T-helper 2 cell (primary cell): Measurements from ENCODE around the gene PIK3IP1.
"Not testable (repeated sequence)": the region's sequence is repeated elsewhere in the genome, so short reads cannot be mapped to it uniquely, and the experiment has no call there.

Experiments
- DNase-seq, 5 experiments: peaks; one replicate each; pipeline versions ENCODE4 v3.0.0 to v3.0.0-alpha.2; 2012 to 2022
- total RNA-seq, 2 donors: gene quantifications; one replicate each; lab custom pipeline; 2026; lab: John Stamatoyannopoulos, UW

Gene PIK3IP1
- total RNA-seq: 706 to 823 reads per million in 2 donors

GRCh38 chr22:31292236-31292989 is at the start of gene PIK3IP1:
TSS of gene PIK3IP1 (minus strand) at chr22:31292488. CDS start at chr22:31292344, 144 bp downstream.
- peak; percentile 56 to 94 (median 76) for DNase-seq

- no peak for DNase-seq
Observed at GRCh38 chr22:31341386-31342088, 49.2 kb upstream of the PIK3IP1 start.

GRCh38 chr22:31340765-31341247 is 48.5 kb upstream of the PIK3IP1 start:
- no peak for DNase-seq

GRCh38 chr22:31340360-31340759 is 48.1 kb upstream of the PIK3IP1 start:
- DNase-seq: no peak

GRCh38 chr22:31339148-31339832 is 47.0 kb upstream of the PIK3IP1 start:
- no peak for DNase-seq

GRCh38 chr22:31337178-31337577 is 44.9 kb upstream of the PIK3IP1 start:
- no peak for DNase-seq

GRCh38 chr22:31334329-31334728 is 42.0 kb upstream of the PIK3IP1 start:
- no peak for DNase-seq

GRCh38 chr22:31333641-31334040 is 41.4 kb upstream of the PIK3IP1 start:
- DNase-seq: no peak

GRCh38 chr22:31332886-31333285 is 40.6 kb upstream of the PIK3IP1 start:
- no peak for DNase-seq

GRCh38 chr22:31332010-31332409 is 39.7 kb upstream of the PIK3IP1 start:
- DNase-seq: no peak

- DNase-seq: peak in 1 of 5 experiments; percentile 47
Observed at GRCh38 chr22:31329453-31330215, 37.3 kb upstream of the PIK3IP1 start.

GRCh38 chr22:31329029-31329428 is 36.7 kb upstream of the PIK3IP1 start:
- no peak for DNase-seq

GRCh38 chr22:31328544-31328960 is 36.3 kb upstream of the PIK3IP1 start:
- no peak for DNase-seq

GRCh38 chr22:31327806-31328543 is 35.7 kb upstream of the PIK3IP1 start:
- no peak for DNase-seq

GRCh38 chr22:31326877-31327276 is 34.6 kb upstream of the PIK3IP1 start:
- DNase-seq: no peak

GRCh38 chr22:31323578-31324550 is 31.6 kb upstream of the PIK3IP1 start:
- no peak for DNase-seq

- DNase-seq: no peak
Observed at GRCh38 chr22:31321421-31321820, 29.1 kb upstream of the PIK3IP1 start.

GRCh38 chr22:31314220-31314619 is 21.9 kb upstream of the PIK3IP1 start:
- not testable (repeated sequence) for DNase-seq

- DNase-seq: peak in 4 of 5 experiments; percentile 29 to 61 (median 50)
Observed at GRCh38 chr22:31313366-31314147, 21.3 kb upstream of the PIK3IP1 start.

GRCh38 chr22:31308181-31308580 is 15.9 kb upstream of the PIK3IP1 start:
- DNase-seq: no peak
